A673 (cell line): Measurements from ENCODE around the gene PRKCA. TPM values are rescaled to one million over a fixed set of nuclear protein-coding genes. Genes with fewer than 3 reads are reported as not detected.

ENCODE experiments used
- BruUV-seq: library from RNA; stranded (reverse); fragments of 400-500 nt; replicated peaks from 2 replicates; lab custom pipeline; 2021; lab: Mats Ljungman, UMichigan
- CTCF ChIA-PET: fragments of 300-600 bp; sonication (Branson Sonifier 250); formaldehyde crosslinking; loops from one replicate; lab custom pipeline; 2022; ENCODE audit warnings: antibody characterized with exemption; lab: Charles Lee
- POLR2A ChIA-PET: fragments of 300-600 bp; sonication (Branson Sonifier 250); formaldehyde crosslinking; loops from one replicate; lab custom pipeline; 2022; ENCODE audit warnings: antibody characterized with exemption; ENCODE audit not compliant: low non-redundant PET; lab: Charles Lee
- DNase-seq: peaks from one replicate; pipeline ENCODE4 v3.0.0-alpha.2; 2015; ENCODE audit warnings: low spot score
- H3K27ac ChIP-seq: fragments of 200-600 bp; sonication (generic); 2 replicates; pipeline ENCODE4 v1.5.1; 2016; ENCODE audit warnings: mixed run types, low read depth, mild to moderate bottlenecking, mixed read lengths, antibody characterized with exemption, low read length; ENCODE audit not compliant: poor library complexity, severe bottlenecking
- H3K27me3 ChIP-seq: fragments of 200-600 bp; sonication (generic); replicated peaks from 2 replicates; pipeline ENCODE4 v1.6.1; 2017; ENCODE audit warnings: mixed run types, low read depth, mild to moderate bottlenecking, mixed read lengths, antibody characterized with exemption, low read length; ENCODE audit not compliant: insufficient read depth, poor library complexity
- H3K36me3 ChIP-seq: fragments of 200-600 bp; sonication (generic); 2 replicates; pipeline ENCODE4 v1.6.1; 2016; ENCODE audit warnings: mixed run types, mild to moderate bottlenecking, mixed read lengths, antibody characterized with exemption, low read length; ENCODE audit not compliant: insufficient read depth, poor library complexity, severe bottlenecking
- H3K4me1 ChIP-seq: fragments of 200-600 bp; sonication (generic); 2 replicates; pipeline ENCODE4 v1.6.1; 2017; ENCODE audit warnings: mixed run types, mild to moderate bottlenecking, mixed read lengths, antibody characterized with exemption, low read length; ENCODE audit not compliant: insufficient read depth, poor library complexity, severe bottlenecking
- H3K4me3 ChIP-seq: fragments of 200-600 bp; sonication (generic); 2 replicates; pipeline ENCODE4 v1.5.1; 2016; ENCODE audit warnings: low read depth, mixed run types, mild to moderate bottlenecking, mixed read lengths, low read length; ENCODE audit not compliant: poor library complexity, severe bottlenecking
- H3K9me3 ChIP-seq: fragments of 200-600 bp; sonication (generic); 2 replicates; pipeline ENCODE4 v1.6.1; 2016; ENCODE audit warnings: mixed run types, low read depth, mild to moderate bottlenecking, mixed read lengths, antibody characterized with exemption, low read length; ENCODE audit not compliant: poor library complexity, severe bottlenecking
- CTCF ChIP-seq: fragments of 300-800, 200-600 bp; sonication (generic); conservative IDR thresholded peaks from 2 replicates; pipeline ENCODE4 v1.5.1; 2017; ENCODE audit warnings: low read depth, mild to moderate bottlenecking, antibody characterized with exemption, low read length, moderate library complexity, mixed read lengths
- EZH2 ChIP-seq: fragments of 200-600 bp; sonication (generic); IDR thresholded peaks from 2 replicates; pipeline ENCODE4 v1.6.1; 2017; ENCODE audit warnings: borderline replicate concordance, low read depth, mild to moderate bottlenecking, mixed read lengths, antibody characterized with exemption, low read length; ENCODE audit not compliant: poor library complexity, severe bottlenecking
- intact Hi-C: fragments of 100-400 bp; cut with micrococcal nuclease; formaldehyde crosslinking; loops from one replicate; pipeline ENCODE4 v1.10.0; 2022; ENCODE audit not compliant: unreplicated experiment
- total RNA-seq: library from RNA; stranded (reverse); gene quantifications from 2 replicates; pipeline ENCODE4 v1.2.3, GENCODE V29; 2021

Gene PRKCA
- total RNA-seq, 1 experiment from 2014 or later, result 16.3 TPM

- ChIA-PET POLR2A (no interaction called here), CTCF (no interaction called here)
- no peak for DNase-seq
- Histone ChIP-seq H3K27me3 (no peaks in the 10 kb centered on the region), H3K27ac (peak overlapping the region; percentile 34), H3K9me3 (no peaks in the 10 kb centered on the region), H3K4me1 (no peaks in the 10 kb centered on the region), H3K36me3 (no peaks in the 10 kb centered on the region), H3K4me3 (no peak overlapping the region)
- no TSS peak for BruUV-seq
- no peak for TF ChIP-seq EZH2
- no peak for TF ChIP-seq CTCF
- intact Hi-C loops, result loop anchor here (10.0 kb wide), 1 partner anchor 64 kb away; no protein-coding TSS in a partner anchor
These were observed 178.4 kb downstream of the PRKCA start for GRCh38 chr17:66480802-66481201.

- CTCF ChIA-PET, result no interaction called here
- TF ChIP-seq EZH2 (no peak), CTCF (no peak)
- Histone ChIP-seq H3K27me3 (no peaks in the 10 kb centered on the region), H3K9me3 (no peaks in the 10 kb centered on the region), H3K36me3 (no peaks in the 10 kb centered on the region), H3K4me1 (no peaks in the 10 kb centered on the region), H3K27ac (no peak overlapping the region), H3K4me3 (no peak overlapping the region)
- intact Hi-C loops, result loop anchor here (10.0 kb wide), 1 partner anchor 64 kb away; no protein-coding TSS in a partner anchor
- POLR2A ChIA-PET, result no interaction called here
- no peak for DNase-seq
- no TSS peak for BruUV-seq
These were observed 178.9 kb downstream of the PRKCA start for GRCh38 chr17:66481271-66481670.

GRCh38 chr17:66483906-66484305 lies 181.5 kb downstream of the PRKCA start:
- Histone ChIP-seq H3K9me3 (no peaks in the 10 kb centered on the region), H3K36me3 (no peaks in the 10 kb centered on the region), H3K27me3 (no peaks in the 10 kb centered on the region), H3K27ac (no peak overlapping the region), H3K4me1 (no peaks in the 10 kb centered on the region), H3K4me3 (no peak overlapping the region)
- ChIA-PET POLR2A (no interaction called here), CTCF (no interaction called here)
- TF ChIP-seq EZH2 (no peak), CTCF (no peak)
- BruUV-seq, result no TSS peak
- no peak for DNase-seq
- intact Hi-C loops, result loop anchor here (10.0 kb wide), 1 partner anchor 61 kb away; no protein-coding TSS in a partner anchor
